Smooth muscle cell (in vitro differentiated cells): ENCODE data around the gene ANKEF1. TPM values are rescaled to one million over a fixed set of nuclear protein-coding genes. Genes with fewer than 3 reads are reported as not detected.

Experiments used
- DNase-seq: peaks from one replicate; lab custom pipeline; 2025; ENCODE audit not compliant: unreplicated experiment; lab: John Stamatoyannopoulos, UW
- H2AFZ ChIP-seq: fragments of 200-600 bp; sonication (generic); 2 replicates; pipeline ENCODE4 v1.6.0; 2016; ENCODE audit warnings: antibody characterized with exemption, low read depth, mild to moderate bottlenecking
- H3F3A ChIP-seq: fragments of 200-600 bp; sonication (generic); 2 replicates; pipeline ENCODE4 v1.6.0; 2017; ENCODE audit warnings: antibody characterized with exemption, low read depth
- H3K27ac ChIP-seq: fragments of 200-600 bp; sonication (generic); 2 replicates; pipeline ENCODE4 v1.5.1; 2016; ENCODE audit warnings: low read depth, mild to moderate bottlenecking
- H3K27me3 ChIP-seq: fragments of 200-600 bp; sonication (generic); 2 replicates; pipeline ENCODE4 v1.6.1; 2016; ENCODE audit warnings: low read depth, mild to moderate bottlenecking
- H3K36me3 ChIP-seq: fragments of 200-600 bp; sonication (generic); 2 replicates; pipeline ENCODE4 v1.5.1; 2016; ENCODE audit warnings: low read depth
- H3K4me1 ChIP-seq: fragments of 200-600 bp; sonication (generic); 2 replicates; pipeline ENCODE4 v1.5.1; 2016; ENCODE audit warnings: low read depth
- H3K4me2 ChIP-seq: fragments of 200-600 bp; sonication (generic); 2 replicates; pipeline ENCODE4 v1.6.0; 2016; ENCODE audit warnings: mild to moderate bottlenecking
- H3K4me3 ChIP-seq: fragments of 200-600 bp; sonication (generic); 2 replicates; pipeline ENCODE4 v1.5.1; 2016; ENCODE audit warnings: mild to moderate bottlenecking
- H3K79me2 ChIP-seq: fragments of 200-600 bp; sonication (generic); 2 replicates; pipeline ENCODE4 v1.6.0; 2016; ENCODE audit warnings: low read depth, mild to moderate bottlenecking
- H3K9ac ChIP-seq: fragments of 200-600 bp; sonication (generic); 2 replicates; pipeline ENCODE4 v1.6.0; 2016; ENCODE audit warnings: low read depth
- H3K9me3 ChIP-seq: fragments of 200-600 bp; sonication (generic); replicated peaks from 2 replicates; pipeline ENCODE4 v1.5.1; 2016; ENCODE audit warnings: low read depth
- H4K20me1 ChIP-seq: fragments of 200-600 bp; sonication (generic); 2 replicates; pipeline ENCODE4 v1.6.0; 2016; ENCODE audit warnings: low read depth
- WGBS: methylation state at CpG from one replicate; pipeline ENCODE4 v1.1.7; 2016; ENCODE audit warnings: low lambda C conversion rate; 5-methylcytosine and 5-hydroxymethylcytosine counted together
- polyA plus RNA-seq: library from polyadenylated mRNA; unstranded; fragments of >200 nt; fragmentation: Nextera tagmentation; extraction: Ambion mirVana; gene quantifications from 2 replicates; pipeline ENCODE4 v1.2.1, GENCODE V29; 2016
- total RNA-seq: library from RNA; depleted of rRNA; stranded (reverse); fragments of >200 nt; gene quantifications from 2 replicates; pipeline ENCODE4 v1.2.3, GENCODE V29; 2014
- TF ChIP-seq, protein P1 (sequence below): fragments of 200-600 bp; sonication (generic); IDR thresholded peaks from 2 replicates; pipeline ENCODE4 v1.5.1; 2017; ENCODE audit warnings: borderline replicate concordance, mild to moderate bottlenecking, antibody characterized with exemption; ENCODE audit not compliant: insufficient read depth, poor library complexity, severe bottlenecking

Gene ANKEF1
- total and polyA plus RNA-seq, 2 experiments from 2014 or later = 0.09 to 1.8 TPM

DNA sequence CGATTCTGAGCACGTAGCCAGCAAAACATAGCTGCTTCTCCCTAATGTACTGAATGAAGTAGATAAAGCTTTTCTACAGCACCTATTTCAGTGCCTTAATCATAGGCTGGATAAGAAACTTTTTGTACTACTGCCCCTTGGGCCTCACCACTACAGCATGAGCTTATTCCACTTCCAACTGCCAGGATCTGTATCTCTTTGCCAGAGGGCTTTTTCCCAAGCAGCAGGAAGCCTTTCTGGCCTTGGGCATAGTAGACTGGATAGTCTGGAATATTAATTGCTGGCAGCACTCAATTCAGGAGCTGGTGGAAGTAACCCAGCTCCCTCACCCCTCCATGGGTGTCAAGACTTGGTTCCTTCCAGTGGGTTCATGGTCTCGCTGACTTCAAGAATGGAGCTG lies 43.6 kb downstream of the ANKEF1 start:
- Histone ChIP-seq H3K27me3 (no peaks in the 10 kb centered on the region), H3F3A (no peaks in the 10 kb centered on the region), H2AFZ (no peak overlapping the region), H3K4me2 (no peak overlapping the region), H3K36me3 (no peaks in the 10 kb centered on the region), H3K79me2 (no peaks in the 10 kb centered on the region), H3K9me3 (no peaks in the 10 kb centered on the region), H4K20me1 (no peaks in the 10 kb centered on the region), H3K9ac (no peak overlapping the region), H3K4me3 (no peak overlapping the region), H3K4me1 (no peaks in the 10 kb centered on the region), H3K27ac (no peak overlapping the region)
- DNase-seq = no peak
- 95% methylated on average over 3 of the region's 3 CpGs for WGBS
- TF ChIP-seq, protein P1, sequence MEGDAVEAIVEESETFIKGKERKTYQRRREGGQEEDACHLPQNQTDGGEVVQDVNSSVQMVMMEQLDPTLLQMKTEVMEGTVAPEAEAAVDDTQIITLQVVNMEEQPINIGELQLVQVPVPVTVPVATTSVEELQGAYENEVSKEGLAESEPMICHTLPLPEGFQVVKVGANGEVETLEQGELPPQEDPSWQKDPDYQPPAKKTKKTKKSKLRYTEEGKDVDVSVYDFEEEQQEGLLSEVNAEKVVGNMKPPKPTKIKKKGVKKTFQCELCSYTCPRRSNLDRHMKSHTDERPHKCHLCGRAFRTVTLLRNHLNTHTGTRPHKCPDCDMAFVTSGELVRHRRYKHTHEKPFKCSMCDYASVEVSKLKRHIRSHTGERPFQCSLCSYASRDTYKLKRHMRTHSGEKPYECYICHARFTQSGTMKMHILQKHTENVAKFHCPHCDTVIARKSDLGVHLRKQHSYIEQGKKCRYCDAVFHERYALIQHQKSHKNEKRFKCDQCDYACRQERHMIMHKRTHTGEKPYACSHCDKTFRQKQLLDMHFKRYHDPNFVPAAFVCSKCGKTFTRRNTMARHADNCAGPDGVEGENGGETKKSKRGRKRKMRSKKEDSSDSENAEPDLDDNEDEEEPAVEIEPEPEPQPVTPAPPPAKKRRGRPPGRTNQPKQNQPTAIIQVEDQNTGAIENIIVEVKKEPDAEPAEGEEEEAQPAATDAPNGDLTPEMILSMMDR = no peak

DNA sequence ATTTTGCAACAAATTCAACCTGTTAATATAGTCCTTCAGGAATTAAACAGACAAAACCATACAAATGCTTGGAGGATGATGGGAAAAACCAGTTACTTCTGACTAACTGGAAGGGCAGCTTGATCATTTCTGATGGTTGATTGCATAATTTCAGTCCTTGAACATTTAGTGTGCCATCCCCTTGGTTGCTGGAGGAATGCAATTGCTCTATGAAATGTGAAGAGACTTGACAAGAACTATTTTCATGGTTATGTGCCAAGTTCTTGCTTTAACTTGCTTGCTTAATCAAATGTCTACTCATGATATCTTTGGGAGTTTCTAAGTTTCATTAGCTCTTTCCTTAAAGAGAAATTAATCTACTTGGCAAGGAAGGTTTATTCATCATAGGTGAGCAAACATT lies 45.2 kb downstream of the ANKEF1 start:
- no peaks in the 10 kb centered on the region for H3K27me3 ChIP-seq

DNA sequence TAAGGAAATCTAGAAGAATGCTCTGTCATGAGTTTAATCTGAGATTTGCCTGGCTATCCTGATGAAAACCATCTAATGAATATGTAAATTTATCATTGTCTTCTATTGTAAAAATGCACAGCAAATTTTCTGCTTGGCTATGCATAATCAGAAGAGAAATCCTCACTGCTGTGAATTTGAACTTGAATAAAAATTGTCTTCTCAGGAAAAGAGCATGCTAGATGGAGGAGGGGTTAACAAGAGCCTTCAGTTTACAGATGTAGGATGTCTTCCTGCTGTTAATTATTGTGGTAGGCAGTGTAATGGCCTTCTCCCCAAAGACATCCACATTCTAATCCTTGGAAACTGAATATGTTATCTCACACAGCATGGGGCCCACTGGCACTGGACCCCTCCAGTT lies 45.8 kb downstream of the ANKEF1 start:
- Histone ChIP-seq H3K4me1 (no peaks in the 10 kb centered on the region), H3K27me3 (no peaks in the 10 kb centered on the region), H3K9me3 (no peaks in the 10 kb centered on the region), H3F3A (no peaks in the 10 kb centered on the region), H3K36me3 (no peaks in the 10 kb centered on the region), H2AFZ (no peak overlapping the region), H3K9ac (no peak overlapping the region), H3K27ac (no peak overlapping the region), H4K20me1 (no peaks in the 10 kb centered on the region), H3K79me2 (no peaks in the 10 kb centered on the region), H3K4me3 (no peak overlapping the region), H3K4me2 (no peak overlapping the region)
- DNase-seq = no peak
- TF ChIP-seq, protein P1 = no peak

More for the DNA sequence above, 45.2 kb downstream of the ANKEF1 start:
- H4K20me1 ChIP-seq = no peaks in the 10 kb centered on the region
- DNase-seq = no peak
- H3K9ac ChIP-seq = no peak overlapping the region
- H3K4me2 ChIP-seq = no peak overlapping the region
- no peaks in the 10 kb centered on the region for H3K79me2 ChIP-seq
- no peaks in the 10 kb centered on the region for H3K4me1 ChIP-seq
- no peaks in the 10 kb centered on the region for H3F3A ChIP-seq
- TF ChIP-seq, protein P1 = no peak
- H3K4me3 ChIP-seq = no peak overlapping the region
- H3K9me3 ChIP-seq = no peaks in the 10 kb centered on the region
- no peaks in the 10 kb centered on the region for H3K36me3 ChIP-seq
- H3K27ac ChIP-seq = no peak overlapping the region
- H2AFZ ChIP-seq = no peak overlapping the region

DNA sequence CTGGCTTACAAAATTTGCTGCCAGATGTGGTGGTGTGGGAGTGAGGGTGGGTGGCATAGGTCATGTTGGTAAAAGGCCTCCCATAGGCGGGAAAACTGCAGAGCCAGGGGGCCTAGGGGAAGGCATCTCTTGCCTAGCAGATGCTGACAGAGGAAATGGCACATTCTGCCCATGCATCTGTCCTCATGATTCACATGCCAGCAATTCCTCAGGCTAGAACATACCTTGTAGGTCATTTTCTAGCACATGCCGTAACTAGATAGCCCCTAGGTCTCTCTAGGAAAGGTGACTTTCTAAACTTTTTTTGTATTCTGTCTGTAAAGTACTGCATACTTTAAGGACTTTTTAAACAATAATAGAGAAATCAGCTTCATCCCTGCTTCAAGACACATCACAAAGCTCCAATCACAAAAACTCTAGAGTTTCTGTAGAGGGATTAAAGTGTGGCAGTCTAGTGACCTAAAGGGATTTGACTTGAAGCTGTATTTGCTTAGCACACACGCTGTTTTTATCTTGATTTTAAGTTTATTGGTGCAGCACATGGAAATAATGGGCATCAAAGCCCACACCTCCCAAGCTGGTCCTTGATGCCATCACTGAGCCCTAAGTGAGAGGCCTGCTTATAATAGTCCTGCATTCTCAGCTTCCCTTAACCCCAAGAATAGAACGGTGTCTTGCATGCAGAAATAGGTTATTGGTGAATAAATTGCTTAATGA lies 55.2 kb downstream of the ANKEF1 start:
- H2AFZ ChIP-seq = no peak overlapping the region
- no peaks in the 10 kb centered on the region for H3K36me3 ChIP-seq
- no peaks in the 10 kb centered on the region for H3K9me3 ChIP-seq
- TF ChIP-seq, protein P1 = no peak
- no peaks in the 10 kb centered on the region for H3K4me1 ChIP-seq
- no peaks in the 10 kb centered on the region for H4K20me1 ChIP-seq
- WGBS = 65% methylated on average over 4 of the region's 4 CpGs
- no peak overlapping the region for H3K27ac ChIP-seq
- H3K79me2 ChIP-seq = no peaks in the 10 kb centered on the region
- H3K27me3 ChIP-seq = no peaks in the 10 kb centered on the region
- no peak overlapping the region for H3K9ac ChIP-seq
- no peak for DNase-seq
- H3K4me3 ChIP-seq = no peak overlapping the region
- H3K4me2 ChIP-seq = no peak overlapping the region
- no peaks in the 10 kb centered on the region for H3F3A ChIP-seq
